GM23338 (cell line): ENCODE data around the gene CBX5.

Experiments
- EZH2phosphoT487 ChIP-seq: fragments of 200-600 bp; sonication (generic); IDR thresholded peaks from one replicate; pipeline ENCODE4 v1.8.1; 2018; ENCODE audit warnings: antibody characterized with exemption; ENCODE audit not compliant: unreplicated experiment
- POLR2AphosphoS5 ChIP-seq: IDR thresholded peaks from 2 replicates; pipeline ENCODE4 v1.6.1; 2016; ENCODE audit warnings: antibody characterized with exemption, low read depth
- TF ChIP-seq, protein P1 (sequence below), 2 experiments: fragments of 200-600 bp in 1 of 2; sonication (generic) in 1 of 2; conservative IDR thresholded peaks; 2 replicates each; pipeline versions ENCODE4 v1.5.1 to v1.6.1; 2016 to 2017; ENCODE audit warnings: antibody characterized with exemption in 2 of 2, low read depth in 2 of 2, mild to moderate bottlenecking in 2 of 2, moderate library complexity in 1 of 2

DNA sequence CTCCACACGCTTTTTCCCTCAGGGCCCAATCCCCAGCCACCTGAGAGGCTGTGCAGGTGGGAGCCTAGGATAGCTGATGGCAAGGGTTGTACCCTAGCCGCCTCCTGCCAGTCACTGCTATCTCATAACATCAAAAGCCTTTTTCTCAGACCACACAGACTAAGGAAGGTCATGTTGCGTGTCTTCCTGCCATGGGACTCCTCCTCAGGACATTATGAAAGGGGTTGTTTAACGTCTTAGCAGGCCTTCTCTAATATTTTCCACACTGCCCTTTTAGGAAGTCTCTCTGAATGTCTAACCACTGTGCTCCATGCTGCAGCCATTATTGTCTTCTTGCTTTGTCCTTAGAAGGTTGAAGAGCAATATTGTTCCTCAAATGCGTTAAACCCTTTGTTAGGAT lies 83.5 kb downstream of the CBX5 start:
- TF ChIP-seq, protein P1, sequence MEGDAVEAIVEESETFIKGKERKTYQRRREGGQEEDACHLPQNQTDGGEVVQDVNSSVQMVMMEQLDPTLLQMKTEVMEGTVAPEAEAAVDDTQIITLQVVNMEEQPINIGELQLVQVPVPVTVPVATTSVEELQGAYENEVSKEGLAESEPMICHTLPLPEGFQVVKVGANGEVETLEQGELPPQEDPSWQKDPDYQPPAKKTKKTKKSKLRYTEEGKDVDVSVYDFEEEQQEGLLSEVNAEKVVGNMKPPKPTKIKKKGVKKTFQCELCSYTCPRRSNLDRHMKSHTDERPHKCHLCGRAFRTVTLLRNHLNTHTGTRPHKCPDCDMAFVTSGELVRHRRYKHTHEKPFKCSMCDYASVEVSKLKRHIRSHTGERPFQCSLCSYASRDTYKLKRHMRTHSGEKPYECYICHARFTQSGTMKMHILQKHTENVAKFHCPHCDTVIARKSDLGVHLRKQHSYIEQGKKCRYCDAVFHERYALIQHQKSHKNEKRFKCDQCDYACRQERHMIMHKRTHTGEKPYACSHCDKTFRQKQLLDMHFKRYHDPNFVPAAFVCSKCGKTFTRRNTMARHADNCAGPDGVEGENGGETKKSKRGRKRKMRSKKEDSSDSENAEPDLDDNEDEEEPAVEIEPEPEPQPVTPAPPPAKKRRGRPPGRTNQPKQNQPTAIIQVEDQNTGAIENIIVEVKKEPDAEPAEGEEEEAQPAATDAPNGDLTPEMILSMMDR (conservative IDR thresholded peaks at IDR 0.05; ENCODE audit: low read depth in 2 of 2), result no peak
- TF ChIP-seq POLR2AphosphoS5, result no peak
- TF ChIP-seq EZH2phosphoT487, result no peak
